Stimulated activated CD4-positive, alpha-beta T cell treated with anti-CD3 and anti-CD28 coated beads, Interleukin-1b, Interleukin-23, amount 100 ng/mL, for 24 hours (primary cell): ENCODE measurements around the gene TRAF5.
A peak's percentile ranks its signal among the peaks of the same experiment; 100 is the strongest.
"Not testable (repeated sequence)": the region's sequence is repeated elsewhere in the genome, so short reads cannot be mapped to it uniquely, and the experiment has no call there.

Source experiments
- DNase-seq, 4 experiments: peaks; one replicate each; pipeline ENCODE4 v3.0.0-alpha.2; 2020; ENCODE audit warnings: low read depth in 4 of 4, low spot score in 1 of 4

The TRAF5 gene

GRCh38 chr1:211377539-211378450 is 51.2 kb downstream of the TRAF5 start:
- no peak for DNase-seq

GRCh38 chr1:211378844-211379243 is 52.2 kb downstream of the TRAF5 start:
- no peak for DNase-seq

- no peak for DNase-seq
Observed at GRCh38 chr1:211379446-211379845, 52.8 kb downstream of the TRAF5 start.

GRCh38 chr1:211381481-211382181 is 55.0 kb downstream of the TRAF5 start:
- DNase-seq = no peak

- no peak for DNase-seq
Observed at GRCh38 chr1:211382182-211382713, 55.6 kb downstream of the TRAF5 start.

GRCh38 chr1:211382714-211383480 is 56.3 kb downstream of the TRAF5 start:
- peak; percentile 52 to 72 (median 66) for DNase-seq

GRCh38 chr1:211384524-211384923 is 57.9 kb downstream of the TRAF5 start:
- DNase-seq = no peak

GRCh38 chr1:211386921-211387320 is 60.3 kb downstream of the TRAF5 start:
- DNase-seq = no peak

GRCh38 chr1:211390829-211391228 is 64.2 kb downstream of the TRAF5 start:
- DNase-seq = not testable (repeated sequence)

GRCh38 chr1:211393203-211393602 is 66.6 kb downstream of the TRAF5 start:
- no peak for DNase-seq

- not testable (repeated sequence) for DNase-seq
Observed at GRCh38 chr1:211398266-211398930, 71.8 kb downstream of the TRAF5 start.

- not testable (repeated sequence) for DNase-seq
Observed at GRCh38 chr1:211399851-211400393, 73.3 kb downstream of the TRAF5 start.

- DNase-seq = not testable (repeated sequence)
Observed at GRCh38 chr1:211401751-211402150, 75.1 kb downstream of the TRAF5 start.

- not testable (repeated sequence) for DNase-seq
Observed at GRCh38 chr1:211406086-211406485, 79.5 kb downstream of the TRAF5 start.

- not testable (repeated sequence) for DNase-seq
Observed at GRCh38 chr1:211407749-211408148, 81.1 kb downstream of the TRAF5 start.

GRCh38 chr1:211411639-211412038 is 85.0 kb downstream of the TRAF5 start:
- no peak for DNase-seq

- DNase-seq = no peak
Observed at GRCh38 chr1:211415700-211416099, 89.1 kb downstream of the TRAF5 start.

GRCh38 chr1:211416246-211416627 is 89.6 kb downstream of the TRAF5 start:
- DNase-seq = peak in 1 of 4 experiments; percentile 15

GRCh38 chr1:211416628-211417323 is 90.1 kb downstream of the TRAF5 start:
- peak in 2 of 4 experiments; percentile 20 to 37 for DNase-seq

GRCh38 chr1:211420389-211420788 is 93.8 kb downstream of the TRAF5 start:
- no peak for DNase-seq
